ENCODE results near the gene SPAG8. TPM values are rescaled to one million over a fixed set of nuclear protein-coding genes. Genes with fewer than 3 reads are reported as not detected.

Gene SPAG8, protein sequence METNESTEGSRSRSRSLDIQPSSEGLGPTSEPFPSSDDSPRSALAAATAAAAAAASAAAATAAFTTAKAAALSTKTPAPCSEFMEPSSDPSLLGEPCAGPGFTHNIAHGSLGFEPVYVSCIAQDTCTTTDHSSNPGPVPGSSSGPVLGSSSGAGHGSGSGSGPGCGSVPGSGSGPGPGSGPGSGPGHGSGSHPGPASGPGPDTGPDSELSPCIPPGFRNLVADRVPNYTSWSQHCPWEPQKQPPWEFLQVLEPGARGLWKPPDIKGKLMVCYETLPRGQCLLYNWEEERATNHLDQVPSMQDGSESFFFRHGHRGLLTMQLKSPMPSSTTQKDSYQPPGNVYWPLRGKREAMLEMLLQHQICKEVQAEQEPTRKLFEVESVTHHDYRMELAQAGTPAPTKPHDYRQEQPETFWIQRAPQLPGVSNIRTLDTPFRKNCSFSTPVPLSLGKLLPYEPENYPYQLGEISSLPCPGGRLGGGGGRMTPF
- total RNA-seq, result 10 to 100 TPM in 1 of 8 experiments, 1 to 10 TPM in 6, under 1 TPM in 1; 0.31 to 21.9 (median 2.4) TPM

DNA sequence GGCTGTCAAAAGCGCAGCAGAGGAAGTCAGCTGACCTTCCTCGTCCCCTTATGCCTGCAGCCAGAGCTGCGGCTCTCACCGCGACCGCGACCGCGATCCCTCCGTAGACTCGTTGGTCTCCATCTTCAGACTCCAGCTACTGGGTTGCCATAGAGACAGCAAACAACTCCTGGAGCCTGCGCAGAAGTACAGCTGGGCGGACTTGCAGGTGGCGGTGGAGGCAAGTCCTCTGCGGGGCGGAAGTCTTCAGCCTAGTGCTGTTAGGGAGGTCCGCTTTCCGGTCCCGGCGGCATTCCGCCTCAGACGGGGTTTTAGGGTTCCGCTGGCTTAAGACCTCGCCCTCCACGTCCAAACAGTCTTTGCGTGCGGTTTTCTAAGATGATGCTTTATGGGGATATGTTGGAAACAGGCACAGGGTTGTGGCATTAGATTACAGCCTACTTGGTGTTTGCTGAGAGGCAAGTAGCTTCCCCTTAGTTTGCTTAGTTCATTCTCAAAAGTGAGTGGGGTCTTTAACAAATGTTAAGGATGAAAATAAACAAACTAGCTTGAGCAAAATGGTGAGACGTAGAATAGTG is at the start of gene SPAG8:
Gene SPAG8, minus strand, starts transcription at position 238 of the 578 bp plus-strand sequence. Its CDS starts 115 bp downstream, at position 123.
- in situ Hi-C loops (cut with MboI; ENCODE audit: low pct_unique_long_range_greater_than_20kb in 2 of 9, low sequenced_read_pairs in 9 of 9, unreplicated experiment in 9 of 9), result no loop called here
- peak; percentile 44 to 68 (median 64) for ATAC-seq (replicated peaks in 6 of 8)
- H3K4me3 ChIP-seq, result peak within 1 kb of the TSS; percentile 32 to 46 (median 37)
- peak within 1 kb of the TSS in 1 of 2 donors; percentile 42 for H3K27ac ChIP-seq
- peaks cover 13 to 14% of the 10 kb centered on the region in 2 donors for H3K4me1 ChIP-seq (replicated peaks in 1 of 2)
- 0 to 88% (median 0%) methylated on average over 1 to 15 of the region's 28 CpGs; no CpG with 5 or more reads in 2 of the 10 experiments for WGBS, 10 experiments

- no peak for ATAC-seq (replicated peaks in 6 of 8)
- in situ Hi-C loops (cut with MboI; ENCODE audit: low pct_unique_long_range_greater_than_20kb in 2 of 9, low sequenced_read_pairs in 9 of 9, unreplicated experiment in 9 of 9), result no loop called here
- 41 to 88% (median 77%) methylated on average over 2 to 6 of the region's 12 CpGs; no CpG with 5 or more reads in 3 of the 10 experiments for WGBS, 10 experiments
- Histone ChIP-seq H3K4me1 (replicated peaks in 1 of 2) (no peaks in the 10 kb centered on the region), H3K4me3 (no peak overlapping the region), H3K27ac (no peak overlapping the region)
These were observed 49.3 kb upstream of the SPAG8 start for GRCh38 chr9:35861161-35861897.

- in situ Hi-C loops (cut with MboI; ENCODE audit: low pct_unique_long_range_greater_than_20kb in 2 of 9, low sequenced_read_pairs in 9 of 9, unreplicated experiment in 9 of 9), result no loop called here
- Histone ChIP-seq H3K4me3 (no peak overlapping the region), H3K4me1 (replicated peaks in 1 of 2) (no peaks in the 10 kb centered on the region), H3K27ac (no peak overlapping the region)
- 0 to 100% (median 60%) methylated on average over 1 to 3 of the region's 3 CpGs; no CpG with 5 or more reads in 3 of the 10 experiments for WGBS, 10 experiments
- ATAC-seq (replicated peaks in 6 of 8), result peak in 2 of 8 experiments; percentile 49 to 63
These were observed 47.9 kb upstream of the SPAG8 start for GRCh38 chr9:35859990-35860339.

DNA sequence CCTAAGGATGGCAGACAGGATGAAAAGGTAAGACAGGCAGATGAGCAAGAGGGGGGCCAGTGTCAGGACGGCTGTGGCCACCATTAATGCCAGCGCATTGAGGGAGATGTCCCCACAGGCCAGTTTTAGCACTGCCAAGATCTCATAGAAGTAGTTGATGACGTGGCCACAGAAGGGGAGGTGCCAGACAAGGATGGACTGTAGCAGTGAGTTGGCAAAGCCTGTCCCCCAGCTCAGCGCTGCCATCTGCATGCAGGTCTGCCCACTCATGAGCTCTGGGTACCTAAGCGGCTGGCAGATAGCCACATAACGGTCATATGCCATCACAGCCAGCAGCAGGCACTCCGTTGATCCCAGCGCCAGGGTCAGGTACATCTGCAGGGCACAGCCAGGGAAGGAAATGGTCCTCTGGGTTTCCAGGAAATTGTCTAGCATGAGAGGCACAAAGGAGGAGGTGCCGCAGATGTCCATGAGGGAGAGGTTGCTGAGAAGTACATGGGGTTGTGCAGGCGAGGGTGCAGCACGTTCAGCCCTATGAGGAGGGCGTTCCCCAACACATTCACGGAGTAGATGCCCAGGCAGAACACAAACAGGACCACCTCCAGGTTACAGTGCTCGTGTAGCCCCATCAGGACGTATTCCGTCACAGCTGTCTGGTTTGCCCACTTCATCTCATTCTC is 47.4 kb upstream of the SPAG8 start:
- in situ Hi-C loops (cut with MboI; ENCODE audit: low pct_unique_long_range_greater_than_20kb in 2 of 9, low sequenced_read_pairs in 9 of 9, unreplicated experiment in 9 of 9), result no loop called here
- no peaks in the 10 kb centered on the region for H3K4me1 ChIP-seq (replicated peaks in 1 of 2)
- no peak overlapping the region for H3K27ac ChIP-seq
- H3K4me3 ChIP-seq, result no peak overlapping the region
- 30 to 88% (median 77%) methylated on average over 2 to 10 of the region's 16 CpGs; no CpG with 5 or more reads in 3 of the 10 experiments for WGBS, 10 experiments
- ATAC-seq (replicated peaks in 6 of 8), result peak in 7 of 8 experiments; percentile 32 to 90 (median 71)

DNA sequence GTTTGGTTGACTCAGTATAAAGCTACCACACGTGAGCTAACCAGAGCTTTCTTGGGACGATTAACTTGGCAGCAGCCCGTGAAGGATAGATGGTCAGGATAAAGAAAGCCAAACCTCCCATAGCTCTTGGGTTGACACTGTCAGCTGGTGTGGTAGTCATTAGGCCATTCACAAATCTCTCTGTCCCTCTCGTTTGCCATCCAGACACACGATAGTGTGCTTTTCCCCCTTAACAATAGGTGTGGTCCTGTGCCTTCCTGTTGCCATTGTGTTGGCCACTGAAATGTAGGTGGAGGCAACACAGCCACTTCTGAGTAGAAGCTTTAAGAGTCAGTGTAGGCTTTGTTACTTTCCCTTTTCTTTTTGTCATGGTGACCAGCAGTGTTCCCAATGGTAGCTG is 46.4 kb upstream of the SPAG8 start:
- Histone ChIP-seq H3K4me1 (replicated peaks in 1 of 2) (no peaks in the 10 kb centered on the region), H3K27ac (no peak overlapping the region), H3K4me3 (no peak overlapping the region)
- in situ Hi-C loops (cut with MboI; ENCODE audit: low pct_unique_long_range_greater_than_20kb in 2 of 9, low sequenced_read_pairs in 9 of 9, unreplicated experiment in 9 of 9), result no loop called here
- no peak for ATAC-seq (replicated peaks in 6 of 8)
- WGBS, 10 experiments, result 20 to 90% (median 68%) methylated on average over 2 to 5 of the region's 5 CpGs; no CpG with 5 or more reads in 3 of the 10 experiments

- 20 to 95% (median 80%) methylated on average over 1 to 4 of the region's 5 CpGs; no CpG with 5 or more reads in 4 of the 10 experiments for WGBS, 10 experiments
- H3K4me1 ChIP-seq (replicated peaks in 1 of 2), result no peaks in the 10 kb centered on the region
These were observed 44.8 kb upstream of the SPAG8 start for GRCh38 chr9:35856882-35857281.

DNA sequence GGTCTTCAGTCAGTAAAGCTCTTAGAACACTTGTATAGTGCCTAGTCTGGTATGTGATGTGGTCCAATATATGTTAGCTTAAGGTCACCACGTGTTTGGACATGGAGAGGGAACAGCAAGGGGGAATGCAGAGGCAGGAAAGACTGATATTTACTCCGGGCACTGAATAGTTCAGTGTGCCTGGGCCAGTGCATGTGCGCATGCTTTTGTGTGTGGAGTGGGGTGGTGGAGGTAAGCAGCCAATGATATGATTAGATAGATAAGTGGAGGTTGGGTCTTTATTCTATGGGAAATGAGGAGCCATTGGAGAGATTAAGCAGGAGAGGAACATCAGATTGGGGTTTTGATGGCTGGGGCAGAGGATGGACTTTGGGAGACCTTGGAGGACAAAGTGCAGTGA is 44.1 kb upstream of the SPAG8 start:
- no peak overlapping the region for H3K4me3 ChIP-seq
- WGBS, 10 experiments, result 17 to 83% (median 68%) methylated on average over 1 to 3 of the region's 3 CpGs; no CpG with 5 or more reads in 2 of the 10 experiments

More at GRCh38 chr9:35856882-35857281, 44.8 kb upstream of the SPAG8 start:
- in situ Hi-C loops (cut with MboI; ENCODE audit: low pct_unique_long_range_greater_than_20kb in 2 of 9, low sequenced_read_pairs in 9 of 9, unreplicated experiment in 9 of 9), result no loop called here
- Histone ChIP-seq H3K4me3 (no peak overlapping the region), H3K27ac (no peak overlapping the region)
- no peak for ATAC-seq (replicated peaks in 6 of 8)

DNA sequence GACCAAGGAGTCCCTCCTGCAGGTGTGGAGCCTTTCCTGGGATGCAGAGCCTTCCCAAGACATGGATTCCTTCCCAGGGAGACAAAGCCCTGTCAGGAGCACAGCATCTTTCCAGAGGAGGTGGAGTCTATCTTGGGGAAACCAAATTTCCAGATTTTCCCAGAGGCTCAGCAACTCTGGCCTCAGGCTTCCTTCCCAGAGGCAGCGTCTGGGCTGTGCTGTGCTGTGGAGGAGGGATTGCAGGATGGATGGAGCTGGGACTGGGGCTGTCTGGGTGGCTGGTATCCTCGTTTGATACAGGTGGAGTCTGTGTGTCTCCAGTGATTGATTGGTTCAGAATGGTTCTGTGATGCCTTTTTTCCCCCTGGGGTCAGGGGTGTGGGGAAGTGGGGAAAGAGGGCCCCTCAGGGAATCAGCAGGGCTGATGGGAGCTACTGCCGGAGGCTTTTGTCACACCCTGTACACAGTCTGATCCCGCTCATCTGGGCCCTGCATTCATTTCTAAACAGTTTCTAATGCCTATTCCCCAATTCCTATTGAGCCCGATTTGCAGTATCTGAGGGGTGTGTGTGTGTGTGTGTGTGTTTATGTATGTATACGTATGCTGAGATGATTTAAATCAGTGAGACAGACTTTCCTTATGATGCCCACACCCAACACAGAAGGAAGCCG is 42.2 kb upstream of the SPAG8 start:
- Histone ChIP-seq H3K27ac (no peak overlapping the region), H3K4me1 (replicated peaks in 1 of 2) (no peaks in the 10 kb centered on the region), H3K4me3 (no peak overlapping the region)
- in situ Hi-C loops (cut with MboI; ENCODE audit: low pct_unique_long_range_greater_than_20kb in 2 of 9, low sequenced_read_pairs in 9 of 9, unreplicated experiment in 9 of 9), result no loop called here
- WGBS, 10 experiments, result 20 to 70% (median 47%) methylated on average over 1 to 2 of the region's 7 CpGs; no CpG with 5 or more reads in 6 of the 10 experiments
- peak in 4 of 8 experiments; percentile 30 to 77 (median 71) for ATAC-seq (replicated peaks in 6 of 8)

More for the DNA sequence above, 44.1 kb upstream of the SPAG8 start:
- H3K27ac ChIP-seq, result no peak overlapping the region
- H3K4me1 ChIP-seq (replicated peaks in 1 of 2), result no peaks in the 10 kb centered on the region
- in situ Hi-C loops (cut with MboI; ENCODE audit: low pct_unique_long_range_greater_than_20kb in 2 of 9, low sequenced_read_pairs in 9 of 9, unreplicated experiment in 9 of 9), result no loop called here
- ATAC-seq (replicated peaks in 6 of 8), result no peak

DNA sequence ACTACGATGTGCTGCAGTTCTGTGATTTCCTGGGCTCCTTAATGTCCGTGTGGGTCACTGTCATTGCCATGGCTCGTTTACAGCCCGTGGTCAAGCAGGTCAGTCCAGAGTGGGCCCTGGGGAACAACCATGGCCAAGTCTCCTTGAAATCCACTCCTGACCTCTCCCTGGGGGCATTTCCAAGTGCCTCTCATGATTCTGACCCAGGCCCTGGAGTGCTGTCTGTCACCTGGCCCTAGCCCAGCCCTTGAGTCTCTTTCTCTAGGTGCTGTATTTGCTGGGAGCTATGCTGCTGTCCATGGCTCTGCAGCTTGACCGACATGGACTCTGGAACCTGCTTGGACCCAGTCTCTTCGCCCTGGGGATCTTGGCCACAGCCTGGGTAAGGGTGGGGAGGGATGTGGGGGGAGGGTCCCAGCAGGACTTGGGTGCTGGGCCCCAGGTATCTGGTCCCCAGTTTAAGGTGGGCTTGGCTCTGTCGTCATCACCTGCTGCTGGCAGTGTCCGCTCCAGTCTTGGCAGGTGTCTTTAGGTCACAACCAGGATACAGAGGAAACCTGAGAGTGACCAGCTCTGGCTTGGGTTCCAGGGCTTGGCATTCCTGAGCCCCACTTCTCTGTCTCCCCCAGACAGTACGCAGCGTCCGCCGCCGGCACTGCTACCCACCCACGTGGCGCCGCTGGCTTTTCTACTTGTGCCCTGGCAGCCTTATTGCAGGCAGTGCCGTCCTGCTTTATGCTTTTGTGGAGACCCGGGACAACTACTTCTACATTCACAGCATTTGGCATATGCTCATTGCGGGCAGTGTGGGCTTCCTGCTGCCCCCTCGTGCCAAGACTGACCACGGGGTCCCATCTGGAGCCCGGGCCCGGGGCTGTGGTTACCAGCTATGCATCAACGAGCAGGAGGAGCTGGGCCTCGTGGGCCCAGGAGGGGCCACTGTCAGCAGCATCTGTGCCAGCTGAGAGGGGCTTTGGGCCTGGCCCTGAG is 41.1 kb upstream of the SPAG8 start:
- no peak overlapping the region for H3K4me3 ChIP-seq
- 33 to 100% (median 88%) methylated on average over 1 to 9 of the region's 25 CpGs; no CpG with 5 or more reads in 3 of the 10 experiments for WGBS, 10 experiments
- H3K27ac ChIP-seq, result no peak overlapping the region
- no peak for ATAC-seq (replicated peaks in 6 of 8)
- in situ Hi-C loops (cut with MboI; ENCODE audit: low pct_unique_long_range_greater_than_20kb in 2 of 9, low sequenced_read_pairs in 9 of 9, unreplicated experiment in 9 of 9), result no loop called here
- H3K4me1 ChIP-seq (replicated peaks in 1 of 2), result no peaks in the 10 kb centered on the region

- 40 to 100% (median 92%) methylated on average over 1 of the region's 2 CpGs; no CpG with 5 or more reads in 6 of the 10 experiments for WGBS, 10 experiments
- no peak for ATAC-seq (replicated peaks in 6 of 8)
- in situ Hi-C loops (cut with MboI; ENCODE audit: low pct_unique_long_range_greater_than_20kb in 2 of 9, low sequenced_read_pairs in 9 of 9, unreplicated experiment in 9 of 9), result no loop called here
These were observed 40.3 kb upstream of the SPAG8 start for GRCh38 chr9:35852267-35852815.

More at GRCh38 chr9:35852267-35852815, 40.3 kb upstream of the SPAG8 start:
- H3K4me3 ChIP-seq, result no peak overlapping the region
- H3K27ac ChIP-seq, result no peak overlapping the region
- no peaks in the 10 kb centered on the region for H3K4me1 ChIP-seq (replicated peaks in 1 of 2)
